Heart left ventricle (tissue), 16 donors: ENCODE data around the gene RAB4B. TPM values are rescaled to one million over a fixed set of nuclear protein-coding genes. Genes with fewer than 3 reads are reported as not detected.

Experiments
- ATAC-seq, 4 donors: fragments of 200-7000 bp; cut with Tn5 transposase; one replicate each; pipeline ENCODE4 v1.9.1; 2020 to 2022; ENCODE audit warnings: moderate library complexity in 4 of 4, mild to moderate bottlenecking in 3 of 4, moderate number of reproducible peaks in 1 of 4
- DNase-seq, 5 donors: peaks; one replicate each; pipeline ENCODE4 v3.0.0-alpha.2; 2020
- H3K27ac ChIP-seq, 12 donors: fragments of 200-600 bp; sonication (generic) in 4 of 12; one replicate each; pipeline versions ENCODE4 v1.5.0 to v1.8.0; 2016 to 2022; ENCODE audit warnings: mild to moderate bottlenecking in 2 of 12
- H3K27me3 ChIP-seq, 9 donors: fragments of 200-600 bp; sonication (generic) in 2 of 9; one replicate each; pipeline versions ENCODE4 v1.5.1 to v1.8.0; 2016 to 2022; ENCODE audit warnings: mild to moderate bottlenecking in 3 of 9
- H3K36me3 ChIP-seq, 9 donors: fragments of 200-600 bp; sonication (generic) in 2 of 9; one replicate each; pipeline versions ENCODE4 v1.5.0 to v1.8.0; 2018 to 2022; ENCODE audit warnings: mild to moderate bottlenecking in 2 of 9
- H3K4me1 ChIP-seq, 12 donors: fragments of 200-600 bp; sonication (generic) in 4 of 12; one replicate each; pipeline versions ENCODE4 v1.5.0 to v1.8.0; 2016 to 2022; ENCODE audit warnings: mild to moderate bottlenecking in 3 of 12
- H3K4me3 ChIP-seq, 12 donors: fragments of 200-600 bp; sonication (generic) in 4 of 12; one replicate each; pipeline versions ENCODE4 v1.5.0 to v1.8.0; 2017 to 2022; ENCODE audit warnings: mild to moderate bottlenecking in 9 of 12, moderate library complexity in 4 of 12
- H3K9me3 ChIP-seq, 12 donors: fragments of 200-600 bp; sonication (generic) in 4 of 12; one replicate each; pipeline versions ENCODE4 v1.5.0 to v1.8.0; 2016 to 2022; ENCODE audit warnings: mild to moderate bottlenecking in 1 of 12
- POLR2A ChIP-seq, 2 donors: fragments of 450-650 bp; IDR thresholded peaks; one replicate each; pipeline ENCODE4 v1.6.1; 2017; ENCODE audit warnings: antibody characterized with exemption in 2 of 2, mild to moderate bottlenecking in 2 of 2, moderate library complexity in 2 of 2
- WGBS, 4 donors: extraction: QIAGEN DNeasy Blood & Tissue Kit in 2 of 4; methylation state at CpG; one replicate each; pipeline versions ENCODE4 v1.1.5 to v1.1.7; 2013 to 2018; 5-methylcytosine and 5-hydroxymethylcytosine counted together
- intact Hi-C, 10 donors: fragments of 100-400 bp; cut with DNase I; formaldehyde crosslinking; loops; one replicate each; pipeline versions ENCODE4 v1.11.1 to v1.14.2; 2022
- polyA plus RNA-seq, 2 donors: library from polyadenylated mRNA; stranded (reverse); fragments of 200-250 nt; gene quantifications; one replicate each; pipeline ENCODE4 v1.2.3, GENCODE V29; 2013
- total RNA-seq, 9 donors: library from RNA; depleted of rRNA in 2 of 9; stranded (reverse); fragments of >200 nt in 2 of 9; fragmentation: NEBNext Ultra II Directional in 3 of 9; extraction: Animal tissue kit (Norgen Biotek cat#: 25700) in 3 of 9; gene quantifications; one replicate each; pipeline versions ENCODE4 v1.1.0 to v1.2.4, GENCODE V29; 2016 to 2023
- TF ChIP-seq, protein P1 (sequence below), 12 donors: fragments of 200-600 bp; sonication (generic) in 4 of 12; IDR thresholded peaks; one replicate each; pipeline versions ENCODE4 v1.5.0 to v1.8.0; 2018 to 2022; ENCODE audit warnings: antibody characterized with exemption in 12 of 12, mild to moderate bottlenecking in 5 of 12
- donor health status: ischemic (EF 13 %, LVEDD 7.1; RV severe dilation, severe dysfunction).
- donor health status: healthy with polysubstance abuse.
- donor health status: DM: no; HTN: yes; CAD: no.
- donor health status: DM: no; HTN: no; CAD: no.
- donor health status: ischemic (EF 25% LVEDD 6.9; RV normal size, moderate dysfunction).
- donor health status: ischemic (EF 25% LVEDD 5.7; RV mildly dilated, moderate dysfunction).
- donor health status: healthy.
- donor health status: DM: yes; HTN: yes; CAD: no.
- donor health status: ischemic (EF 35%, LVEDD 5.7; RV mildly dilated, moderate dysfunction).
- donor health status: nonischemic (EF 11% LVEDD 7.7; RV severe dilation, severe dysfunction).
- donor health status: DM: yes; HTN: yes; CAD: no.
- donor health status: PGD.
- donor health status: ischemic (EF 29% LVEDD 5.4; RV normal size, mild dysfunction).
- donor health status: nonischemic (EF 23%, LVEDD 6.1; RV moderate dilation, normal function).

Gene RAB4B
- total and polyA plus RNA-seq, 11 donors, result 12.3 to 50.1 (median 17.2) TPM

DNA sequence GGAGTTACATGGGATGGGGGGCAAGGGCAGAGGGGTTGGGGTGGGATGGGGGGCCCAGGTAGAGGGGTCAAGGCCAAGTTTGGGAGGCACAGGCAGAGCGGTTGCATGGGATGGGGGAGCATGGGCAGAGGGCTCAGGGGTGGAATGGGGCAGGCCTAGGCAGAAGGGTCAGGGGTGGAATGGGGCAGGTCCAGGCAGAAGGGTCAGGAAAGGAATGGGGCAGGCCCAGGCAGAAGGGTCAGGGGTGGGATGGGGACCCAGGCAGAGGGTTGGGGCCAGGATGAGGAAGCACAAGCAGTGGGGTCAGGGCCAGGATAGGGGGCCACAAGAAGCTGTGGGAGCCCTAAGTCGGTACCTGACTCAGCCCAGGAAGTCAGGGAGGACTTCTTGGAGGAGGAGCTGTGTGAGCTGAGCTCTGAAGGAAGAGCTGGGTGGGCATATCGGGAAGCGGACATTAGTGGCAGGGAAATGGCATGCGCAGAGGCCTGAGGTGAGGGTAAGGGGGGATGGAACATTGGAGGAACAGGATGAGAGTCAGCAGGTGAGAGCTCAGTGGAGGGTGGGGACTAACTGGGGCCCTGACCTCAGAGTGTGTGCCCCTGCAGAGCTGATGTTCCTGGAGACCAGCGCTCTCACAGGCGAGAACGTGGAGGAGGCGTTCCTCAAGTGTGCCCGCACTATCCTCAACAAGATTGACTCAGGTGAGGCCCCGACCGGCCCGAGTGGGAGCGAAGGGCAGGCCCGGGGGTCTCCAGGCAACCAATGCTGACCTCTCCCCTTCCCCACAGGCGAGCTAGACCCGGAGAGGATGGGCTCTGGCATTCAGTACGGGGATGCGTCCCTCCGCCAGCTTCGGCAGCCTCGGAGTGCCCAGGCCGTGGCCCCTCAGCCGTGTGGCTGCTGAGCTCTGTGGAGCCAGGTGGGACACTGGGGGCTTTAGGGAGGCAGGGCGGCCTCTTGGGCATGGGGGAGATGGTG lies 8.3 kb downstream of the RAB4B start:
- Histone ChIP-seq H3K36me3 (peaks cover 0 to 59% (median 19%) of the 10 kb centered on the region in 9 donors), H3K27me3 (no peaks in the 10 kb centered on the region), H3K4me3 (no peak overlapping the region), H3K4me1 (no peaks in the 10 kb centered on the region), H3K27ac (no peak overlapping the region), H3K9me3 (no peaks in the 10 kb centered on the region)
- 91 to 95% (median 92%) methylated on average over 25 of the region's 25 CpGs for WGBS, 4 donors
- ATAC-seq (peak in 1 of 4 donors; percentile 27), DNase-seq (peak in 1 of 5 donors; percentile 58)
- intact Hi-C loops, result no loop called here
- TF ChIP-seq, protein P1, sequence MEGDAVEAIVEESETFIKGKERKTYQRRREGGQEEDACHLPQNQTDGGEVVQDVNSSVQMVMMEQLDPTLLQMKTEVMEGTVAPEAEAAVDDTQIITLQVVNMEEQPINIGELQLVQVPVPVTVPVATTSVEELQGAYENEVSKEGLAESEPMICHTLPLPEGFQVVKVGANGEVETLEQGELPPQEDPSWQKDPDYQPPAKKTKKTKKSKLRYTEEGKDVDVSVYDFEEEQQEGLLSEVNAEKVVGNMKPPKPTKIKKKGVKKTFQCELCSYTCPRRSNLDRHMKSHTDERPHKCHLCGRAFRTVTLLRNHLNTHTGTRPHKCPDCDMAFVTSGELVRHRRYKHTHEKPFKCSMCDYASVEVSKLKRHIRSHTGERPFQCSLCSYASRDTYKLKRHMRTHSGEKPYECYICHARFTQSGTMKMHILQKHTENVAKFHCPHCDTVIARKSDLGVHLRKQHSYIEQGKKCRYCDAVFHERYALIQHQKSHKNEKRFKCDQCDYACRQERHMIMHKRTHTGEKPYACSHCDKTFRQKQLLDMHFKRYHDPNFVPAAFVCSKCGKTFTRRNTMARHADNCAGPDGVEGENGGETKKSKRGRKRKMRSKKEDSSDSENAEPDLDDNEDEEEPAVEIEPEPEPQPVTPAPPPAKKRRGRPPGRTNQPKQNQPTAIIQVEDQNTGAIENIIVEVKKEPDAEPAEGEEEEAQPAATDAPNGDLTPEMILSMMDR (IDR thresholded peaks at IDR 0.05), result no peak
- TF ChIP-seq POLR2A (IDR thresholded peaks at IDR 0.05), result no peak

DNA sequence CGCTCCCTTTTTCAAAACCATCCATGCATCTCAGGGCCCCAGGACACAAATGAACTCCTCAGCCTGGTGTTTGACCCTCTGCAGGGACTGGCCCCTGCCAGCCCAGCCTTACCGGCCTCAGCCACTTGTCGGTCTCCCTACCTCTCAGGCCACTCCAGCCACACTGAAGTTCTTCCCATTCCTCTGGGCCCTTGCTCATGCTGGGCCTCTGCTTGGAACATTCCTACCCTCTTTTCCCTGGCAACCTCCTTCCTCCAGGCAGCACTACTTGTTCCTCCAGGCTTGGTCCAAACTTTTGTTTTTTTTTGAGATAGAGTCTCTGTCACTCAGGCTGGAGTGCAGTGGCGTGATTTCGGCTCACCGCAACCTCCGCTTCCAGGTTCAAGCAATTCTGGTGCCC lies 13.3 kb downstream of the RAB4B start:
- H3K36me3 ChIP-seq, result peaks cover 0 to 53% (median 22%) of the 10 kb centered on the region in 9 donors
- no peaks in the 10 kb centered on the region for H3K4me1 ChIP-seq
- H3K27me3 ChIP-seq, result no peaks in the 10 kb centered on the region
- WGBS, 4 donors, result 80 to 95% (median 83%) methylated on average over 7 of the region's 7 CpGs
- H3K9me3 ChIP-seq, result no peaks in the 10 kb centered on the region
- H3K27ac ChIP-seq, result no peak overlapping the region
- intact Hi-C loops, result no loop called here
- ATAC-seq (no peak), DNase-seq (no peak)
- no peak overlapping the region for H3K4me3 ChIP-seq
- no peak for TF ChIP-seq POLR2A (IDR thresholded peaks at IDR 0.05)
- TF ChIP-seq, protein P1 (IDR thresholded peaks at IDR 0.05), result no peak

DNA sequence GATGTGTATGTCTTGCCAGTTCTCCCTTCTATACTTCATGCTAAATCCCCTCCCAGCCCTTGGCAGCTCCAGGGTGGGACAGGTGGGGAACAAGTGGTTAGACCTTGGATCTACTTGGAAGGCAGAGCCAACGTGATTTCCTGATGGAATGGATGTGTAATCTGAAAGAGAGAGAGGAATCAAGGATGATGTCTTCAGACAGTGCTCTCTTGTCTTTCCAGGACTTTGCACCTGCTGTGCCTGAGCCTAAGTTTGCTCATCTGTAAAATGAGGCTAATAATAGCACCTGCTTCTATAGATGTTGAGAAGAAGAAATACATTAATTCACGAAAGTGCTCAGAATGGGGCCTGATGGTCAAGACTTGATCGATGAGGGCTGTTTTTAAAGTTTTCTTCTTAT lies 13.9 kb downstream of the RAB4B start:
- Histone ChIP-seq H3K4me3 (no peak overlapping the region), H3K9me3 (no peaks in the 10 kb centered on the region), H3K27ac (no peak overlapping the region), H3K4me1 (no peaks in the 10 kb centered on the region), H3K36me3 (peaks cover 0 to 50% (median 20%) of the 10 kb centered on the region in 9 donors), H3K27me3 (no peaks in the 10 kb centered on the region)
- TF ChIP-seq, protein P1 (IDR thresholded peaks at IDR 0.05), result no peak
- TF ChIP-seq POLR2A (IDR thresholded peaks at IDR 0.05), result no peak
- DNase-seq (no peak), ATAC-seq (no peak)
- intact Hi-C loops, result no loop called here
- WGBS, 4 donors, result 83 to 89% (median 86%) methylated on average over 3 of the region's 3 CpGs
